Measurements from ENCODE around the gene GTF3C1.

Gene GTF3C1

DNA sequence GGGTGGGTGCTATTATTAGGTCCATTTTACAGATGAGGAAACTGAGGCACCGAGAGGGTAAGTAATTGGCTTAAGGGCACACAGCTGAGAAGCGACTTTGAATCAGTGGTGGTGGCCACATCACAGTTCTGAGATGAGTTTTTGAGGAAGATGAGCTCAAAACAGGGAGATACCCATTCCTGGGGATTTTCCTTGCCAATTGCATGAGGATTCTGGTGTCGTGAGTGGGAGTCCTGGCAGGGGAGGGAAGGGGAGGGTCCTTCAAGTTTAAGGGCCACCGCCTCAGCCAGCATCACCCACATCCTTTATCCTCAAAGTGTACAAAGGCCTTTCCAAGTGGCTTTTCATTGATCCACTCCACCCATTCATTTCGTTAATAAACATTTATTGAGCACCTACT, 102.4 kb downstream of the GTF3C1 start:
- no peak for TF ChIP-seq ZFX (IDR thresholded peaks at IDR 0.05)
- TF ChIP-seq, protein P1, sequence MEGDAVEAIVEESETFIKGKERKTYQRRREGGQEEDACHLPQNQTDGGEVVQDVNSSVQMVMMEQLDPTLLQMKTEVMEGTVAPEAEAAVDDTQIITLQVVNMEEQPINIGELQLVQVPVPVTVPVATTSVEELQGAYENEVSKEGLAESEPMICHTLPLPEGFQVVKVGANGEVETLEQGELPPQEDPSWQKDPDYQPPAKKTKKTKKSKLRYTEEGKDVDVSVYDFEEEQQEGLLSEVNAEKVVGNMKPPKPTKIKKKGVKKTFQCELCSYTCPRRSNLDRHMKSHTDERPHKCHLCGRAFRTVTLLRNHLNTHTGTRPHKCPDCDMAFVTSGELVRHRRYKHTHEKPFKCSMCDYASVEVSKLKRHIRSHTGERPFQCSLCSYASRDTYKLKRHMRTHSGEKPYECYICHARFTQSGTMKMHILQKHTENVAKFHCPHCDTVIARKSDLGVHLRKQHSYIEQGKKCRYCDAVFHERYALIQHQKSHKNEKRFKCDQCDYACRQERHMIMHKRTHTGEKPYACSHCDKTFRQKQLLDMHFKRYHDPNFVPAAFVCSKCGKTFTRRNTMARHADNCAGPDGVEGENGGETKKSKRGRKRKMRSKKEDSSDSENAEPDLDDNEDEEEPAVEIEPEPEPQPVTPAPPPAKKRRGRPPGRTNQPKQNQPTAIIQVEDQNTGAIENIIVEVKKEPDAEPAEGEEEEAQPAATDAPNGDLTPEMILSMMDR (conservative IDR thresholded peaks at IDR 0.05): no peak
- H3K27ac ChIP-seq: no peak overlapping the region

DNA sequence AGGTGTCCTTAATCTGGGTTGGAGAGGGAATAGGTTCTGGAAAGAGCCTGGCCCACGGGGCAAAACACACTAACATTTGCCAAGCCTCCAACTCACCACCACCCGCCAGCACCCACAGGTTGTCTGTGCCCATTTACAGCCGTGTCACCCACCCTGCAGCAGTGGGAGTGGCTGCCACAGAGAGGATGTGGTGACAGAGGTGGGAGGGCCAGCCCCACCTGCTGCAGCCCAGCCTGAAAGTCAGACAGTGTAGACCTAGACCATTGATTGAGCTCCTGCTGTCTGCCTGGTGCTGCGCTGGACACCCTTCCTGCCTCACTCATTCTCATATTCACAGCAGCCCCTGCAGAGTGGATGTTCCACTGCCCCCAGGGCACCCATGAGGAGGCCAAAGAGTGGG, 103.0 kb downstream of the GTF3C1 start:
- H3K27ac ChIP-seq: no peak overlapping the region
- no peak for TF ChIP-seq ZFX (IDR thresholded peaks at IDR 0.05)
- TF ChIP-seq, protein P1 (conservative IDR thresholded peaks at IDR 0.05): no peak

DNA sequence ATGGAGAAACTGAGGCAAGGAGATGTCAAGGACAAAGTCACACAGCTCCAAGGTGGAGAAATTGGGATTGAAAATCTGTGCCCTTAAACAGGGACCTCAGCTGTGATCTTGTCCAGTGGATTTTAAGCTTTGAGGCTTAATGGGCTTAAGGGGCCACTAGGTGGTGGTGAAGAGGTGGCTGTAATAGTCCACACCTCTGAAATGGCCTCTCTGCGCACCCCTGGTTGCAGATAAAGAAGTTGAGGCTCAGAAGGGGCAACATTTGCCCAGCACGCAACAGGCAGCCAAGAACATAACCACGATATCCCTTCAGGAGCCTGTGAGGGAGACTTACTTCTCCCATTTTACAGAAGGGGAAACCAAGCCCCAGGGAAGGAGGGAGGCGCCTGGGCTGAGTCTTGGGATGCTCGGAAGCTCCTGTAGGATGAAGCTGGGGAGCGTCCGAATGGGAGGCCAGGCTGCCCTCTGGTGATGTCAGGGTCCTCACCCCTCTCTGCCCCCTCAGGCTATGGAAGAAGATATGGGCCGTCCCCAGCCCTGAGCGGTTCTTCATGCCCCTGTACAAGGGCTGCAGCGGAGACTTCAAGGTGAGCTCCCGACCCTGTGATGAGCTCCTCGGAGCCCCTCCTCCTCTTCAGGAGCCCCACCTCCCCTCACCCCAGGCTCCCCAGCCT, 104.1 kb downstream of the GTF3C1 start:
- H3K27ac ChIP-seq: no peak overlapping the region
- TF ChIP-seq ZFX (IDR thresholded peaks at IDR 0.05): no peak
- TF ChIP-seq, protein P1 (conservative IDR thresholded peaks at IDR 0.05): no peak

DNA sequence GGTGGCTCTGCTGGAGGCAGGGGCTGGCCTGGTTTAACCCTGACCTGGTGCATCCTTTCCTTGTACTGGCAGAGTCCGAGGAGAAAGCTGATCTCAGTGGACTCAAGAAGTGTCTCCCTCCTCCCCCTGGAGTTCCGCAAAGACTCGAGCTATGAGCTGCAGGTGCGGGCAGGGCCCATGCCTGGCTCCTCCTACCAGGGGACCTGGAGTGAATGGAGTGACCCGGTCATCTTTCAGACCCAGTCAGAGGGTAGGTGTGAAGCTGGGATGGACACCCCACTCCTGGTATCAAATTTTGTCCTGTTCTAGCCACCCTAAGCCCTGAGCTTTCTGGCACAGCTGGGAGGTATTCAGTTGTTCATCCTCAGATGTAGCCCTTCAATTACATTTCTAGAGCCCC, 105.2 kb downstream of the GTF3C1 start:
- TF ChIP-seq, protein P1 (conservative IDR thresholded peaks at IDR 0.05): no peak
- TF ChIP-seq ZFX (IDR thresholded peaks at IDR 0.05): no peak
- H3K27ac ChIP-seq: no peak overlapping the region

DNA sequence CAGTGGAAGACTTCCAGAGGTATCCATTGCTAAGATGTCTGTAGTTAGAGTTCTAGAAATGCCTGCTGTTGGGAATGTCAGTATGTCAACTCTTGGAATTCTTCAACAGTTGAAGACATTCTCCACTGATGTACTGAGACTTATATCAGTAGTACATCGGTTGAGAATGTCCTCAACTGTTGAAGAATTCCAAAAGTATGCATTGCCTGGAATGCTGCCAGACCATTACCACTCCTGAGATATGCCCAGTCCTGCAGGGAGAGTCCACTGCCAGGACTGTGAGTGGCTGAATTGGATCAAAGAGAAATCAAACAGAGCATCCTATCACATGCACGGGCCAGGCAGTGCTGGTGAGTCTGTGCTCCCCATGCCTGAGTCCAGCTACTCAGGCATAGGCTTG, 105.7 kb downstream of the GTF3C1 start:
- no peak overlapping the region for H3K27ac ChIP-seq
- TF ChIP-seq, protein P1 (conservative IDR thresholded peaks at IDR 0.05): no peak
- TF ChIP-seq ZFX (IDR thresholded peaks at IDR 0.05): no peak

DNA sequence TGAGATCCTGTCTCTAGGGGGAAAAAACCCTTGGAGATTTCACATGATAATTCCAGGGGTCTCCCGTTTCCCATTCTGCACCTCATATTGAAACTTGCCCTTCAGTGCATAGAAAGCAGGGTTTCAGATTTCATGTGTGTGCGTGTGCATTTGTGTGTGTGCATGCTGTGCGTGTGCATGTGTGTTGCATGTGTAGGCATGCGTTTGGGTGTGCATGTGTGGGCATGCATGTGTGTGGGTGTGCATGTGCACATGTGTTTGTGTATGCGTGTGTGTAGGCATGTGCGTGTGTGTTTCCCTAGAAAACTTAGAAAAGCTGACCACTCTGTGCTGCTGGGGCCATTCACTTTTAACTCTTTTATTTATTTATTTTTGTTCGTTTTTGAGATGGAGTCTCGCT, 107.7 kb downstream of the GTF3C1 start:
- H3K27ac ChIP-seq: no peak overlapping the region
- TF ChIP-seq, protein P1 (conservative IDR thresholded peaks at IDR 0.05): no peak
- TF ChIP-seq ZFX (IDR thresholded peaks at IDR 0.05): no peak

DNA sequence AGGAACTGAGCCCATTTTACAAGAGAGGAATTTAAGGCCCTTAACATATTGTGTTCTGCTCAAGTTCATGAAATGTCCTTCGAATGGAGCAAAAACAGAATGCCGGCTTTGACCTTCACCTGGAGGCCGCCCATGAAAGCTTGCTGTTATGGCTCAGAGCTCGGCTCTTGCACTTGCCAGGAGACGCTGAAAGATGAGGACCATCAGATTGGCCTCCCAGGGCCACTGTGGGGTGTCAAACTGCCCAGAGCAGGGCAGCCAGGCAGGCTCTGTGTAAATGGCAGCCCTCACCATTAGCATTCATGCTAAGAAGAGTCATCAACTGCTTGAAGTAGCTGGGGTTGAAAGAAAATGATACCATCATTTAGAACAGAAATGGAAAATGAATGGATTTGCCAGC, 108.4 kb downstream of the GTF3C1 start:
- no peak overlapping the region for H3K27ac ChIP-seq
- no peak for TF ChIP-seq ZFX (IDR thresholded peaks at IDR 0.05)
- TF ChIP-seq, protein P1 (conservative IDR thresholded peaks at IDR 0.05): no peak

Measured in C4-2B (cell line).